ENCODE results near the gene CDH13.

The CDH13 gene

DNA sequence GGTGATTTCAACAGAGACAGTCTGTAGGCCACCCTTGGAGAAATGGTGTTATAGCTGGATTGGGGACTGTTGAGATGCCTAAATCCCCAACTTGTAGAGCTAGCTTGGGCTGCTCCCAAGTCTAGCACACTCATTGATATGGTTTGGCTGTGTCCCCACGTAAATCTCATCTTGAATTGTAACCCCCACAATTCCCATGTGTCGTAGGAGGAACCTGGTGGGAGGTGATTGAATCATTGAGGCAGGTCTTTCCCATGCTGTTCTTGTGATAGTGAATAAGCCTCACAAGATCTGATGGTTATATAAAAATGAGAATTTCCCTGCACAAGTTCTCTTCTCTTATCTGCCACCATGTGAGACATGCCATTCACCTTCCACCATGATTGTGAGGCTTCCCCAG lies 536.0 kb downstream of the CDH13 start:
- no peak for DNase-seq (ENCODE audit: low read depth in 3 of 3)

DNA sequence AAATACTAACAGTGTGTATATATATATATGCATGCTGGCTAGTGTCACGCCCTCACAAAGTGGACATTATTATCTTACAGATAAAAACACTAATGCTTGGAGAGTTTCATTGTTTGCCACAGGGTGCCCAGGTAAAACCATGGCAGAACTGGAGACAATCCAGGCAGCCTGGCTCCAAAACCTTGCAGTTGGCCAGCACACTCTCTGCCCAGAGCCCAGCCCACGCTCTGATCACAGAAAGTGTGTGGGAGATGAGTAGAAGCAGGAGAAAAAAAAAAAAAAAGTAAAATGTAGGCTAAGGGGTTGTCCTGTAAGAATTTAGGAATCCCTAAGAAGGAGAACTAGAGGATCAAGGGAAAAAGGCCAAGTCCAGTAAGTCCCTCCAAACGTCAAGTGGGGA lies 538.0 kb downstream of the CDH13 start:
- DNase-seq (ENCODE audit: low read depth in 3 of 3), result no peak

DNA sequence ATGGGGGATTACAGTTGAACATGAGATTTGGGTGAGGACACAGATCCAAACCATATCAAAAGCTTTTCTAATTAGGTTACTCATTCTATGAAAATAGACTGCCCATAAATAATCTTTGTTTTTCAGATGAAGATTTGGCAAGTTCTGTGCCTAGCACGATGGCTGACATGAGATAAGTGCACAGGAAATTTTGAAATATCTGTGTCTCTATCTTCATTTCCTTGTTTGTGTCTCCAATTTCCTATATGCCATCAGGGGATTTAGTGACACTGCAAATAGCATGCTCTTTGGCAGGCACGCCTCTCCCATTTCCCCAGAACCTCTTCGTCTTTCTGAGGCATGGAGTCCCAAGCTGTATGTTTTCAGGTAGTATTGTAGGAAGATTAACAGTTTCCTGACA lies 544.6 kb downstream of the CDH13 start:
- no peak for DNase-seq (ENCODE audit: low read depth in 3 of 3)

DNA sequence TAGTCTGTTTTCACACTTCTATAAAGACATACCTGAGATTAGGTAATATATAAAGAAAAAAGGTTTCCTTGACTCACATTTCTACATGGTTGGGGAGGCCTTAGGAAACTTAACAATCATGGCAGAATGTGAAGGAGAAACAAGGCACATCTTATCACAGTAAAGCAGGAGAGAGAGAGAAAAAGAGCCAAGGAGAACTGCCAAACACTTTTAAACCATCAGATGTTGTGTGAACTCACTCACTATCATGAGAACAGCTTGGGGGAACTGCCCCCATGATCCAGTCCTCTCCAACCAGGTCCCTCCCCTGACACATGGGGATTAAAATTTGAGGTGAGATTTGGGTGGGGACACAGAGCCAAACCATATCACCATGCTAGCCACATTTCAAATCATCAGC lies 547.9 kb downstream of the CDH13 start:
- DNase-seq (ENCODE audit: low read depth in 3 of 3), result no peak

DNA sequence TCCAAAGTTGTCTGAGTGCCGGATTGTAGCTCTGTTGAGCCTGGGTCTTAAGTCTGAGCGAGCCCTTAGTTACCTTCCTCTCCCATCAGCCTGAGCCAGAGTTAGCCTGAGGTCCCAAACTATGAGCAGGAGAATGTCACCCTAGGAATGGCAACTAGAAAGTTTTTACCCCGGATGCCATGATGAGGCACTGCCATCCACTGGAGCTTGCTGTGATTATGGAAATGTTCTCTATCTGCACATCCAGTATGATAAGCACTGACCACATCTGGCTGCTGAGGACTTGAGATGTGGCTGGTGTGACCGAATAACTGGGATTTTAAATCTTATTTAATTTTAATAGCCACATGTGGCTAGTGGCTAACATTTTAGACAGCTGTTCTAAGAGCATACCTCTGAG lies 550.0 kb downstream of the CDH13 start:
- no peak for DNase-seq (ENCODE audit: low read depth in 3 of 3)

DNA sequence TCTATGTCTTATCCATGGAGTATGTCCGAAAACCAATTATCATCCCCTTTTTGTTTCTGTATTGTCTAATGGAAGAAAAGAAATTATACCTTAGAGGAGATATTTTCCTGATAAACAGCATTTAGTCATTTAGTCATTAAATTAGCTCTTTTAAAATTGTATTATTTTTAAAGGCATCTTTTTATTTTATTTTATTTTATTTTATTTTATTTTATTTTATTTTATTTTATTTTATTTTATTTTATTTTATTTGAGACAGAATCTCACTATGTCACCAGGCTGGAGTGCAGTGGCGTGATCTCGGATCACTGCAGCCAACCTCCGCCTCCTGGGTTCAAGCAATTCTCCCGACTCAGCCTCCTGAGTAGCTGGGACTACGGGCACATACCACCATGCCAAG lies 559.1 kb downstream of the CDH13 start:
- no peak for DNase-seq (ENCODE audit: low read depth in 3 of 3)

DNA sequence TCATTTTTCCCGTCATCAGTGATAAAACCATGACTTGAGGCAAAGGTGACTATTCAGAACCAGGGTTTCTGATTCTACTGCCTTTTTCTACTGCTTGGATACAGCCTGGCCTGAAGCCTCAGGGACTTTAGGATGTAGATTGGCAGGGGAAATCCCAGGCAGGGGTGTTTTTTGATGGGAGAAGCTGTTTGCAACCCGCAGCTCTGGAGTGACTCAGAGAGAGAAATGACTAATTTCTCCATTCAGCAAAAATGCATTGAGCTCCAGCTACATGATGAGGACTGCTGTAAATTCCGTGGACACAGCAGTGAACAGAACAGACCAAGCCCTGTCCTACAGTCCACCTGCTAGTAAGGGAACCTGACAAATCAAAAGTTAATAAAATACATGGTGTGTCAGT lies 560.6 kb downstream of the CDH13 start:
- no peak for DNase-seq (ENCODE audit: low read depth in 3 of 3)

DNA sequence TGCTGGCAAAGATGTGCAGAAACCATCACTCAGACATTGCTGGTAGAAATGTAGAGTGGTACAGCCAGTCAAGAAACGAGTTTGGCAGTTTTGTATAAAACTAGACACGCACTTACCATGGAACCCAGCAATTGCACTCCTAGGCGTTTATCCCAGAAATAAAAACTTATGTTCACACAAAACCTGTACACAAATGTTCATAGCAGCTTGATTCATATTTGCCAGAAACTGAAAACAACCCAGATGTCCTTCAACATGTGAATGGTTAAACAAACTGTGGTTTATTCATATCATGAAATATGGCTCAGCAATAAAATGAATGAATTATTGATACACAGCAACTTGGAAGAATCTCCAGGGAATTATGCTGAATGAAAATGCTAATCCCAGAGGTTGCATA lies 570.0 kb downstream of the CDH13 start:
- DNase-seq (ENCODE audit: low read depth in 3 of 3), result no peak

DNA sequence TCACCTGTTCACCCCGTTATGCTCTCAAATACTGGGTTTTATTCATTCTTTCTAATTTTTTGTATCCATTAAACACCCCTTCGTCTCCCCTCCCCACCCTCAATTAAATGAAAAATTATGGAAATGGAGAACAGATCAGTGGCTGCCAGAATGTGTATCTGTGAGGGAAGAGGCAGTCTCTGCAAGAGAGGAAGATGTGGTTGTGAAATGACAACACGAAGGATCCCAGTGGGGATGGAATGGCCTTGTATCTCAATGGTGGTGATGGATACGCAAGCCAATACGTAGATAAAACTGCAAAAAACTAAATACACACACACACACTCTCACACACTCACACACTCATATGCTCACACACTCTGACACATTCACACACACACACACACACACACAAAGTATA lies 570.7 kb downstream of the CDH13 start:
- no peak for DNase-seq (ENCODE audit: low read depth in 3 of 3)

DNA sequence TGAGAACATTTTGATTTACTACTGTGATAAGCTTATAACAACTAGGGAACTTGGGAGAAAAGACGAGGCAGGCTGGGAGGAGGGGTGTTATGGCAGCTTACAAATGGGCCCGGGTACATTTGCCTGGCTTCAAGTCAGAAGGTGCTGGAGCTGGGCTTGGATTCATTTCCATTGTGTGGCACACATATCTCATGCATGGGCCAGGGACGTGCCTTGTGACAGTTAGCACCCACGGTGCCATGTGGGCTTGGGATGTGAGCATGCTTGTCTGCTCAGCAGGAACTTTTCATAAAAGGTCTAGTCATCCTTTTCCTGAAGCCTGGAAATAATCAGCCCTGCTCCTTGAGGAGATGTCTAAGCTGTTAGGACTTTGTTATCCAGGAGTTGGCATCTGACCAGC lies 572.2 kb downstream of the CDH13 start:
- DNase-seq (ENCODE audit: low read depth in 3 of 3), result no peak

DNA sequence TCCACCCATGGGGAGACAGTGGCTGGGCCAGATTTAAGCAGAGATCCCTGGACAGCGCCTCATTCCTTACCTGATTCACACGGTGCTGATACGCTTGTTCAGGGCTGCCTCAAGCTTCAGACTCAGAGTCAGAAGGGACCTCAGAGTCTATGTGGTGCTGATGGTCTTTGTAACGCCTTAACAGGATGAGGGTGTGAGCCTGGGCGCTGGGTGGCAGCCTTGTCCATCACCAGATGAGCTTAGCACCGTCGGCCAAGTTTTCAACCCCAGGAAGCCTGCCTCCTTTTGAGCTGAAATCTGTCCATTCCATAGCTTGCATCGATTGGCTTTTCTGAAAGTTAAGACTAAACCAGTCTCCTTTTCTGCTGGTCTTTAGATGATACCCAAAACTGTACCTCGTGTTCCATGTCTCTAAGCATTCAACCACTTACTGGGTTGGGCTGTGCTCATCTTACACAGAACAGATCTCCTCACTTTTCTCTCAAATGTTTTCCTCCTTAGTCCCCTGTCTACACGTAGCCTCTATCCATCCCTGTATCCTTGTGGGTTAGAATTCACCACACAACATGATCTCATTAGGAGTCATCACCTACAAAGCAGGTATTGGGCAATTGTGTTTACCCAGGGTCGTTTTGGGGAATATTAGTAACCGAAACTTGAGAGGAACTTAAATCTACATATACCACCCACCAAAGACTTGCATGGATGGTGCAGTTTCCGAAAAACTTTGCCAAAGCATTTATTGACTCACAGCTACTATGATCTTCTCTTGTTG lies 573.4 kb downstream of the CDH13 start:
- DNase-seq (ENCODE audit: low read depth in 3 of 3), result no peak

DNA sequence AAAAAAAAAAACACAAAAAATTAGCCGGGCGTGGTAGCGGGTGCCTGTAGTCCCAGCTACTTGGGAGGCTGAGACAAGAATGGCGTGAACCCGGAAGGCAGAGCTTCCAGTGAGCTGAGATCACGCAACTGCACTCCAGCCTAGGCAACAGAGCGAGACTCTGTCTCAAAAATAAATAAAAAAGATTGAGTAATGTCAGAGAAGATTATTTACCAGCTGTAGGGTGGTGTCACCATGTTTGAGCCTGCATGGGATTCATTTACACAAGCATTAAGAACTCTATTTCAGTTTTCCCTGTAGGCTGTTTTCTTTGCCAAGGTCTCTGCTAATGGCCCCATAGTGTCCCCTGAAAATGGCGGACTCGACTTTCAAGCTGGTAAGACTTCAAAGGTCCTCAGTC lies 575.0 kb downstream of the CDH13 start:
- no peak for DNase-seq (ENCODE audit: low read depth in 3 of 3)

DNA sequence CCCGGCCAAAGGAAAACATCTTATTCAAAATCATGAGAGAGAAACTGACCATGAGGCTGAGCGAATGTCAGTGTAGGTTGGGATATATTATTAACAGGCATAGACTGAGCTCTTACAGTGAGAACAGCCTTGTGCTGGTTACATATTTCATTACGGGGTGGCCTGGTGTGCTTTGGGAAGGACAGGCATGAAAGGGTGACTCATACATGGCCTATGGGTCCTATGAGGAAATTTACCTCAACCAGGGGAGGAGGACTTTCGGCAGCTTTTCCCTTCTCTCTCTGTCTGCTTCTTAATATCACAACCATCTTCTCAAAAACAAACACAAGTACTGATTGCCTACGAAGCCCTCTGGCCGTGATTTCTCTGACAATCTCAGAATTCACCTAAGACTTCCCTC lies 579.1 kb downstream of the CDH13 start:
- DNase-seq (ENCODE audit: low read depth in 3 of 3), result no peak

DNA sequence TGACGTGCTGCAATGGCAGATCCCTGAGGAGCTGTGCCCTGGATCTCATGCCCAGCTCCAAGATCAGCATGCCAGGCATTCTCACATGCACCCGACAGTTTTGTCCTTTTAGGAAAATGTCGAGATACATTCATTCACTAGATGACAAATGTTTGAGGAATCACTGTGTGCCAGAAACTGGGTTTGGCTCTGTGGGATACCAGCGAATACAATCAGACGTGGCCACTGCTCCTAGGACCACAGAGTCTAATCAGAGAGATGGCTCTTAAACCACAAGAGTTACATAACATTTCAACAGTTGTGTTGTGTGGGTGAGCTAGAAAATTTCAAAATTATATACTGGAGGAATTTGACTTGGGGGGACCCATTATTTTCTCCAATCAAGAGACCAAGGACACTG lies 579.7 kb downstream of the CDH13 start:
- DNase-seq (ENCODE audit: low read depth in 3 of 3), result no peak

DNA sequence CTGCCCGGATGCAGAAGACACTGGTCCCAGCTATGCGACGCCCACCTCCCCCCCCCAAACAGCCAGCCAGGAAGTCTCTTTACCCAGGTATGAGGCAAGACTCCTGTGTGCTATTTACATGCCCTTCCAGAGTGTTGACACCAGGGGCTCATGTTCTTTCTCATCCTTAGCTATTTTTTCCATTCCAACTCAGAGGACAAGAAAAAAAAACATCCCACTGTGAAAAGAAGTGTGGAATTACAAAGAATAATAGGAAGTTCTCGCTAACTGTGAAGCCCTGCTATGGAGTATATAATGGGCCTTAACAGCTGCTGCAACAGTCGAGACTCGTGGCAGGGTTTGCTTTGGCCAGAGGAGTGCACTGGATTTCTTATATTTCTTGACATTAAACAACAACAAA lies 584.9 kb downstream of the CDH13 start:
- DNase-seq (ENCODE audit: low read depth in 3 of 3), result no peak

DNA sequence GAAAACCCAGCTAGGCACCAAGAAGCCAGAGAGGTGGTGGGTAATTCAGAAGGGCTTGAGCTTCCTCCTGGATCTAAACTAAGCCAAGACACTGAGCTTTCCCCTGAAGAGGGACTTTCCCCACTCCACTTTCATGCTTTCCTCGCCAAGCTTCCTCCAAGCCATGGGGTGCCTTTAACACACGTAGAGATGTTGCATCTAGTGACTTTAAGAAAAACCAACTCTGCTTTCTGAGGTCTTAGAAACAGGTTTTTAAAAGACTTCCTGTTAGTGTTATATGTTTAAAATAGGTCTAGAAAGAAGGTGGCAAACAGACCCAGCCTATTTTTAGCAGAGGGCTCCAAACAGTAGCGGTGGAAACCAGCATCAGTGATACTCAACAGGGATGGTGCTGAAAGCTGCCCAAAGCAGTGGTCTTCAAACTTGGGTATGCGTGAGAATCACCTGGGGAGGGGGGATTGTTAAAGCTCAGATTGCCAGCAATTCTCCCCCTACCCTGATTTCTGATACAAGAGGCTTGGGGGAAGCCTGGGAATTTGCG lies 585.6 kb downstream of the CDH13 start:
- DNase-seq (ENCODE audit: low read depth in 3 of 3), result no peak

DNA sequence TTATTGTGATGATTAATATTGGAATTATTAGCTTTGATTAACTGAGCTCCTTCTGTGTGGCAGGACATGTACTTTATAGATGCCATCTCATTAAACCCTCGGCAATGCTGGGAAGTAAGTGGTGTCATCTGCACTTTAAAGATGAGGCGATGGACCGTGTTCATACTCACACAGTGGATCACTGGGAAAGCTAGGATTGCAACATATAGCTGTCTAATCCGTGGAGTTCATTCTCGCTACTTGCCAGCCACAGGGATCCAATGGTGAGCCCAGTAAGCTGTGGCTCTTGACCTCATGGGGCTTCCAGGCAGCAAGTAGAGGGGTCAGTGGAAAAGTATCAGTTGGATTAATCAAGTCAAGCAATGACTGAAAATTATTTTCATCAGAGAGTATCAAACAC lies 587.9 kb downstream of the CDH13 start:
- no peak for DNase-seq (ENCODE audit: low read depth in 3 of 3)

DNA sequence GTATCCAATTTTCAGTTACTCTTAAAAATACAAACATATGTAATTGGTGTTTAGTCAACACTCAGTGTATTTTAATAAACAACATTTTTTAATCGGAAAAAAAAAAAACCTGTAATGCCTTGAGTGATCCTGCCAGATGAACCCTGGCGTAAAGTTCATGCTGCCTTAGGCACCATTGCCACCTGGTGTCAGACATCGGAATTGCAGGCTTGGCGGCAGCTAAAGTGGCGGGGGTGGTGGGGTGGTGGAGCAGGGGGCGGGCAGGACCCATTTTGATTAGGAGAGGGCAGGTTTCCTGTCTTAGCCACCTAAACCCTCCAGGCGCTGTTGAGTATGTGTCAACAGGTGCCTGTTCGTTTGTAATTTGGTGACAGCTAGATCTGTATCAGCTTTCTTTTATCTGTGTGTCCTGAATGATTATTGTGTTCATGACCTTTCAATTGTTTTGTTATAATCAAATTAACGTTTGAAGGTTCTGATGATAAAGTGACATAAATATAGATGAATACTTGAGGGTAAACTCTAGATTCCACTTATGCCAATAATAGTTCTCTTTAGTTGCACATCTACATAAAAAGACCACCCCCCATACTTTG lies 588.7 kb downstream of the CDH13 start:
- DNase-seq (ENCODE audit: low read depth in 3 of 3), result peak in 2 of 3 experiments; percentile 8 to 9

DNA sequence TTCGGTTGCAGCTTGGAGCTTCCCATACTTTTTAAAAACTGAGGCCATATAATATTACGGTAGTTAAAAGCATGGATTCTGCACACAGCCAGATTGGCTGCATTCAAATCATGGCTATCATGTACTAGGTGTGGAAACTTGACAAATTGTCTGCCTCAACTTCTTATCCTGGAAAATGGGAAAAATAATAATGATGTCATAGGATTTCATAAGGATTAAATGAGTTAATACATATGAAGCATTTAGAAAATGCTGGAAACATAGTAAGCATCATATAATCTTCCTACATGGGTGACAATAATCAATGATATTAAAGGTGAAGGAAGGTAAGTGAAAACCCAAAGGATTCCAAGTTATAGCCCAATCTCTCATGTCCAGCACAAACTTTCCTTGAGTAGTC lies 592.5 kb downstream of the CDH13 start:
- no peak for DNase-seq (ENCODE audit: low read depth in 3 of 3)

DNA sequence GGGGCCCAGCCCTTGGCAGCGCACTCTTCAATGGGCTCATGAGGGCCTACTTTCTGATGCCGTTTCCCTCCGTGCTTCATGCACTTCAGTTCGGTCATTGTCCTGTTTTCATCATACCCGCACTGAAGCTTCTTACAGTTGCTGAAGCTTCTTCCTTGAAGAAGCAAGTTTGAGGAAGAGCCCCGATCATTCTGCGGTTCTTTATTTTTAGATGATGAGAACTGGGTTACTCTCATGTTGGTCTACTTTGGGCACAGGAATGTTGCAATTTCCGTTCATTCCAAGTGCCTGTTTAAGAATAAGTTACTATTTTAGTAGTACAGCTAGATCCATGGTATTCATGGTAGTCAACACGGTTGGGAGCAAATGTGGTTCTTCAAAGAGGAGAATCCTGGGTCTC lies 593.3 kb downstream of the CDH13 start:
- no peak for DNase-seq (ENCODE audit: low read depth in 3 of 3)

DNA sequence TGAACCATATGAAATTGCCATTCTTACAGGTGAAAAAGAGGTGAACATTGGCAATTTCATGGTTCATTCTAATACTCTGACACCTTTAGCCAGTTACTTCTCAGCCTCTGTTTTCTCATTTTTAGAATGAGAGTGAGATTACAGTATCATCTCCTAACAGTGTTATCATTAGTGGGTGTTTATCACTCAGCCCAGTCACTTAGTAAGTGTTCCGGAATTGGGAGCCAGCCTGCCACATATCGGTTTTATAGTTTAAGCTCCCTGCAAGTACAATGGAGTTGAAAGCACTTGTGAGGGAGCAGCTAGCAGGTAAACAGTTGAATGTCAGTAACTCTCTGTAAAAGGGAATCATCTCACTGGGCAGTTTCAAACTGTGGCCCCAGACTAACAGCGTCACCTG lies 597.9 kb downstream of the CDH13 start:
- DNase-seq (ENCODE audit: low read depth in 3 of 3), result no peak

DNA sequence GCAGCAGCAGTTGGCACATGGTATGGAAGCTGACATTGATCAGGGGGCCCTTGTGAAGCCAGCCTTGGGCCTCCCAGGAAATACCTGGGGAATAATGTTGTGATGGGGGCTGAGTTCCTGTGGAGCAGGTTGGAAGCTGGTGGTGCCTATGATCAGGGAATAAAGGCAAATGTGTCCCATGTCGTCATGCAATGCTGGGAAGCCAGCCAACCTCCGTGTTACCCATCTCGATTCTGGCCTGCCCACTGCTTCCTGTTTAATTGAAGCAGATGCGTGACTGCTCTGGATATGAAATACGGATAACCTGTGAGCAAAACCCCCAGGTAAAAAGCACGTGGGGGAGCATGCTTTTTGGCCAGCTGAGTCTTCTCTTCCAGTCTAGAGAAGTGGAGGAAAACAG lies 600.6 kb downstream of the CDH13 start:
- DNase-seq (ENCODE audit: low read depth in 3 of 3), result no peak

DNA sequence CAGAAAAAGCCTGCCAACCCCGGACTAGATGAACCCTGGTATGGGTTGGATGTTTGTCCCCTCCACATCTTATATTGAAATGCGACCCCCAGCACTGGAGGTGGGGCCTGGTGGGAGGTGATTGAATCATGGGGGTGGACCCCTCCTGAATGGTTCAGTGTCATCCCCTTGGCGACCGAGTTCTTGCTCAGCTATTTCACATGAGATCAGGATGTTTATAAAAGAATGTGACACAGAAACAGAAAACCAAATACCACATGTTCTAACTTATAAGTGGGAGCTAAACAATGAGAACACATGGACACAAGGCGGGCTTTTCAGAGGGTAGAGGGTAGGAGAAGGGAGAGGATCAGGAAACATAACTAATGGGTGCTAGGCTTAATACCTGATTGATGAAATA lies 605.0 kb downstream of the CDH13 start:
- no peak for DNase-seq (ENCODE audit: low read depth in 3 of 3)

DNA sequence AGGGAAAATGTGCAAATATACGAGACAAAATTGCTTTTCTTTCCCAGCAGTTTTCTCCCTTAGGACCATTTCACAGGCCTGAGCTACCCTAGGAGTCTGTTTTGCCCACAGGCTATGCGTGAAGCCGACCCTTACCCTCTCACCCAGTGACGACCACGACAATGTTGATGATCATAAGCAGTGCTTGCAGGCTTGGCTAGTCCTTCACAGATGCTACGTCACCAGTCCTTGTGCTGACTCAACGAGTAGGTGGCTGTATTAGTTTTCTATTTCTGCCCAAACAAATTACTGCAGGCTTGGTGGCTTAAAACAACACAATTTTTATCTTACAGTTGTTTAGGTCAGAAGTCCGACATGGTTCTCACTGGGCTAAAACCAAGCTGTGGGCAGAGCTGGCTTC lies 606.4 kb downstream of the CDH13 start:
- DNase-seq (ENCODE audit: low read depth in 3 of 3), result no peak
